ENCODE measurements around the gene PTBP1.

GRCh38 chr19:805600-806550, 8.6 kb downstream of the PTBP1 start:
- TF ChIP-seq CTCF (IDR thresholded peaks at IDR 0.05; ENCODE audit: insufficient read depth, low read depth, low read length) (no peak), EZH2 (IDR thresholded peaks at IDR 0.05; ENCODE audit: insufficient read depth, low read length) (no peak)

Measured in astrocyte (in vitro differentiated cells and primary cell).